AG10803 (cell line): Measurements from ENCODE around the gene TAPBPL.
"Not testable (repeated sequence)": the region's sequence is repeated elsewhere in the genome, so short reads cannot be mapped to it uniquely, and the experiment has no call there.

Experiments used
- DNase-seq: peaks from one replicate; pipeline ENCODE4 v3.0.0; 2010; ENCODE audit warnings: low read depth
- H3K4me3 ChIP-seq: 2 replicates; pipeline ENCODE4 v1.5.1; 2011; ENCODE audit warnings: mild to moderate bottlenecking, low read length, control low read depth
- TF ChIP-seq, protein P1 (sequence below): conservative IDR thresholded peaks from 2 replicates; pipeline ENCODE4 v1.5.1; 2011; ENCODE audit warnings: mild to moderate bottlenecking, low read length, control low read depth, inconsistent platforms

The TAPBPL gene

DNA sequence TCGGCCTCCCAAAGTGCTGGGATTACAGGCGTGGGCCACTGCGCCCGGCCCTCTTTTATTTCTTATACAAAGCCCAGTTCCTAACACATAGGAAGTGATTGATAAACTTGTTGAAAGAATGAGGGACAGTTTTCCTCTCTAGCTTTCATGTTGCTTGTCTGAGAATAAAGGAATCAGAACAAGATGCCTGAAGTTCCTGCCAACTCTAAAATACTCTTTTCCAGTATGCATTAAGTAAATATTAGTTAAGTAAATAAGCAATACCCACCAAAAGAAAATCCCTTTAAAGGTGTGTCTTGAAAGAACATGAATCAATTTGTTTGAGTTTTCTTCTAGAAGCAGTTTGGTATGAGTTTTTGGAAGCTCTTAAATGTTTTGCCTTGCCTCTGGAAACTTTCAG, 31.5 kb upstream of the TAPBPL start:
- no peak for DNase-seq
- TF ChIP-seq, protein P1, sequence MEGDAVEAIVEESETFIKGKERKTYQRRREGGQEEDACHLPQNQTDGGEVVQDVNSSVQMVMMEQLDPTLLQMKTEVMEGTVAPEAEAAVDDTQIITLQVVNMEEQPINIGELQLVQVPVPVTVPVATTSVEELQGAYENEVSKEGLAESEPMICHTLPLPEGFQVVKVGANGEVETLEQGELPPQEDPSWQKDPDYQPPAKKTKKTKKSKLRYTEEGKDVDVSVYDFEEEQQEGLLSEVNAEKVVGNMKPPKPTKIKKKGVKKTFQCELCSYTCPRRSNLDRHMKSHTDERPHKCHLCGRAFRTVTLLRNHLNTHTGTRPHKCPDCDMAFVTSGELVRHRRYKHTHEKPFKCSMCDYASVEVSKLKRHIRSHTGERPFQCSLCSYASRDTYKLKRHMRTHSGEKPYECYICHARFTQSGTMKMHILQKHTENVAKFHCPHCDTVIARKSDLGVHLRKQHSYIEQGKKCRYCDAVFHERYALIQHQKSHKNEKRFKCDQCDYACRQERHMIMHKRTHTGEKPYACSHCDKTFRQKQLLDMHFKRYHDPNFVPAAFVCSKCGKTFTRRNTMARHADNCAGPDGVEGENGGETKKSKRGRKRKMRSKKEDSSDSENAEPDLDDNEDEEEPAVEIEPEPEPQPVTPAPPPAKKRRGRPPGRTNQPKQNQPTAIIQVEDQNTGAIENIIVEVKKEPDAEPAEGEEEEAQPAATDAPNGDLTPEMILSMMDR: no peak
- no peak overlapping the region for H3K4me3 ChIP-seq

DNA sequence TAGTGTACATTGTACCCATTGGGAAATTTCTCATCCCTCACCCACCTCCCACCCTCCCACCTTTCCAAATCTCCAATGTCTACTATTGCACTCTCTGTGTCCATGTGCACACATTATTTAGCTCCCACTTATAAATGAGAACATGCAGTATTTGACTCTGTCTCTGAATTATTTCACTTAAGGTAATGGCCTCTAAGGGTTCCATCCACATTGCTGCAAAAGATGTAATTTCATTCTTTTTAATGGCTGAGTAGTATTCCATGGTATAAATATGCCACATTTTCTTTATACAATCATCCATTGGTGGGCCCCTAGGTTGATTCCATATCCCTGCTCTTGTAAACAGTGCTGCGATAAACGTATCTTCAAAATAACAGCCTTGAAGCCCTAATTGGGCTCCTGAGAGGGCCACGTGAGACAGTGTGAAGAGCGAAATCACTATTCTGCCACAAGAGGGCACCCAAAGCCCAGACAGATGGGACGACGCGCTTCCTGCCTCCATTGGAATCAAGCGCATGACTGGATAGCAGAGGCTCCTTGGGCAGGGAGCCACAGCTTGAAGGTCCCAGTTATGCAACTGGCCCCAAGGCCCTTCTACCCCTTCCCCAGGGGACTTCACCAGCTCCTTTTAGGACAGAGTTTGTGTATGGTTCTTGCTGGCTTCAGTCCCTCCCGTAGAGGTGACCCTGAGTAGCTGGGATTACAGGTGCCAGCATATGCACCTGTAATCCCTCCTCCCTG, 28.4 kb upstream of the TAPBPL start:
- TF ChIP-seq, protein P1: peak; percentile 90
- H3K4me3 ChIP-seq: no peak overlapping the region
- DNase-seq: peak; percentile 92

DNA sequence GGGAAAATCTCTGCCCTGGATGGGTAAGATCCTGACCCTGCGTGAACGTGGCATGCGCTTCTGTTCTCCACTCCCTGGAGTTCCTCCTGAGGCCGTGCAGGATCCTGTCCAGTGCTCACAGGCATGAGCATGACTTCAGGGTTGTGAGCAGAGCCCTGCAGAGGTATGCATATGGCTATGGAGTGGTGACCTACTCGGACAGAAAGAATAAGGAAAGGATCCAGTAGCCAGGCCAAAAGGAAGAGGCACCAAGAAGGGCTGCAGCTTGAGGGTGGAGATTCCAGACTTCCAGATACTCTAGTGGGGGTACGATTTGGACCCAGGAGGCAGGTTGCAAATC, 27.9 kb upstream of the TAPBPL start:
- DNase-seq: no peak
- H3K4me3 ChIP-seq: no peak overlapping the region
- TF ChIP-seq, protein P1: no peak

DNA sequence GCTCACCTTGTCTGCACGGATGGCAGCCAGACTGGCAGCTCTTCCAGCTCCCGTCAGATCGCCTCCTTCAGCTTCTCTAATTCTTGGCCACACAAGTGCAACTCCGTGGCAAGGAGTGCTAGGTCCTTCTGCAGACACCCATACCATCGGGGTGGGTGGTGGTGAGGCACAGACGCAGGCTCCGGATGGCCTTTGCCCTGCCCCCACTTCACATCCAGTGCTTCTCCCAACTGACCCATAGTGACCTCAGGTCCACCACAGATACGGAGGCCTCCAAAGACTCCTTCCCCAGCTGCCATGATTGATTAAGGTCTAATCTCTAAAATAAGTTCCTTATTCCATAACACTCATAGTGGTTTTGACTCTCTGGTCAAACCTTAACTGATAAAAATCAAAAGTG, 27.0 kb upstream of the TAPBPL start:
- DNase-seq: no peak
- H3K4me3 ChIP-seq: no peak overlapping the region
- TF ChIP-seq, protein P1: no peak

DNA sequence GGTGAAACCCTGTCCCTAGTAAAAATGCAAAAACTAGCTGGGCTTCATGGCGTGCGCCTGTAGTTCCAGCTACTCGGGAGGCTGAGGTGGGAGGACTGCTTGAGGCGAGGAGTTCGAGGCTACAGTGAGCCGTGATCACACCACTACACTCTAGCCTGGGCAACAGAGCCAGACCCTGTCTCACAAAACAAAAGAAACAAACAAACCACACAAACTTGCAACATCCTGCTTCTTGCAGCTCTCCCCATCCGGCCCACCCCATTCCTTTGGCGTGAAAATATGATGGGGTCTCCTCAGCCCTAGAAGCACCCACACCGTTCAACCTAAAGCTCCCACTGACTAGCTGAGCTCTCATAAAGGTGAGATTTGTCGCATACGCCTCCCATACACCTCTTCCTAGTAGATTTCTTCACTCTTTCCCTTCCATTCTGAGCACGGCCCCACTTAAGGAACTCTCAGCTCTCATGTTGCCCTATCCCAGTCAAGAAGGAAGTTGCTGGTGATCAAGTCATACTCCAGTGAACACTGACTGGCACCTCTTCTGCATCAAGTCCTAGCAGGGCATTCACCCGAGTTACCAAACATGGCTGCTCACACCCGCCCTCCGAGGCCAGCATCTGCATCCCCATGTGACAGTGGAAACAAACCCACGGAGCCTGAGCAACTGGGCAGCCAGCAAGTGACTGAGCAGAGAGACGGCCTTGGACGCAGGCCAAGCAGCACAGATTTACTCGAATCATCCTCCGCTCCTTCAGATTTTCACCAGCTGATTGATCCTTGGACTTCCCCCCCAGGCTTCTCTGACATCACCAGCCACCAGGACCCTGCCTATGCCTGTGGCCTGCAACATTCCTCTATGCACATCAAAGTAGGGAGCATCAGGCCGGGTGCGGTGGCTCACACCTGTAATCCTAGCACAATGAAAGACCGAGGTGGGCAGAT, 26.0 kb upstream of the TAPBPL start:
- no peak overlapping the region for H3K4me3 ChIP-seq
- TF ChIP-seq, protein P1: no peak
- no peak for DNase-seq

DNA sequence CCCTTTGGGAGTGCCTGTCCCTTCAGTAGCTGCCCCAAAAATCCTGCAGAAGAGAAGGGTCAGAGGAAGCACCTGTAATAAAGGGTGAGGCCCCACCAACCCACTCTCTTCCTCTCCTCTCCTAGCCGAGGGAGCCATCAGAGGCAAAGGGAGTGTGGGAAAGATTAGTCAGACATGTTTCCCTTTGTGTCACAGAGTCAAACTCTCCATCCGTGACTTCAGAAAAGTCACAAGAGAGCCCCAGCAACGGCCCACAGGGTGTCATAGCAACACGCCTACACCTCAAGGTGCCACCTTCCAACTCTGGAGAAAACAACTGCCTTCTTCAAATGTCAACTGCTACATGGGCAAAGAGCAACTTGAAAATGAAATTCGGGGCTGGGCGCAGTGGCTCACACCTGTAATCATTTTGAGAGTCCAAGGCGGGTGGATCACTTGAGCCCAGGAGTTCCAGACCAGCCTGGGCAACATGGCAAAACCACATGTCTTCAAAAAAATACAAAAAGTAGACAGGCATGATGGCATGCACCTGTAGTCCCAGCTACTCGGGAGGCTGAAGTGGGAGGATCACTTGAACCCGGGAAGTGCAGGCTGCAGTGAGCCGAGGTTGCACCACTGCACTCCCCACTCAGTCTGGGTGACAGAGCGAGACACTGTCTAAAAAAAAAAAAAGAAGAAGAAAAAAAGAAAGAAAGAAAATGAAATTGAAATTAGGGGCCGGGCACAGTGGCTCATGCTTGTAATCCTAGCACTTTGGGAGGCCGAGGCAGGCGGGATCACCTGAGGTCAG, 24.8 kb upstream of the TAPBPL start:
- H3K4me3 ChIP-seq: no peak overlapping the region
- DNase-seq: no peak
- TF ChIP-seq, protein P1: no peak

DNA sequence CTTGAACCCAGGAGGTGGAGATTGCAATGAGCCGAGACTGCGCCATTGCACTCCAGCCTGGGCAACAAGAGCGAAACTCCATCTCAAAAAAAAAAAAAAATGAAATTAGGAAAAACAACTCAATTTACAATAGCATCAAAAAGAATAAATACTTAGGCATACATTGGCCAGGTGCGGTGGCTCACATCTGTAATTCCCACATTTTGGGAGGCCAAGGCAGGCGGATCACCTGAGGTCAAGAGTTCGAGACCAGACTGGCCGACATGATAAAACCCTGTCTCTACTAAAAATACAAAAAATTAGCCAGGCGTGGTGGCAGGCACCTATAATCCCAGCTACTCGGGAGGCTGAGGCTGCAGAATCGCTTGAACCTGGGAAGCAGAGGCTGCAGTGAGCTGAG, 24.0 kb upstream of the TAPBPL start:
- H3K4me3 ChIP-seq, DNase-seq: not testable (repeated sequence)
